ENCODE results near the gene OPN3.

DNA sequence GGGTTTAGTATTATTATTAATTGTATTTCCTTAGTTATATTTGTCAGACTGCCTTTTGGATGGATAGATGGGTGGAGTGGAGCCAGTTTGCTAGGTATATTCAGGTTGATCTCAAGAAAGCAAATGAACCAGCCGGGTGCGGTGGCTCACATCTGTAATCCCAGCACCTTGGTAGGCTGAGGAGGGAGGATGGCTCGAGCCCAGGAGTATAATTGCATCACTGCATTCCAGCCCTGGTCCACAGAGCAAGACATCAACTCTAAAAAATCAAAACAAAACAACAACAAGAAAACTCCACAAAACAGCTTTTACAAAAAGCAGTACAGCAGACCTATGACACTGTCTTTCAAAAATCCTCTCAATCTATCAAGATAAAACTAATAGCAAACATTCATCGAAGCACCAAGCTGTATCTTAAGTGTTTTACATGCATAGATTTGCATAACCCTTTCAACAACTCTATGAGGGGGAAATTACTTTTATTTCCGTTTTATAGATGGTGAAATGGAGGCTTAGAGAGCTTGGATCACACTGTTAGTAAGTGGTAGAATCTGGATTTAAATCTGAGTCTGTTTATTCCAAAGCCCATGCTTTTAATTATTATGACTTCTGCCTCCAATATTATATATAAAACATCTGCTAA is 82.5 kb downstream of the OPN3 start:
- no peak for TF ChIP-seq TAF1 (IDR thresholded peaks at IDR 0.05; ENCODE audit: low read depth)
- no peak for TF ChIP-seq TCF12 (IDR thresholded peaks at IDR 0.05; ENCODE audit: low read depth)
- no peak for TF ChIP-seq REST (IDR thresholded peaks at IDR 0.05; ENCODE audit: low read depth)
- no peak for TF ChIP-seq RAD21 (IDR thresholded peaks at IDR 0.05; ENCODE audit: low read depth)
